Measurements from ENCODE around the gene SVBP. TPM values are rescaled to one million over a fixed set of nuclear protein-coding genes. Genes with fewer than 3 reads are reported as not detected.

The SVBP gene
- total RNA-seq (2022; extraction: Qiagen RNA extraction), result 12.3 to 16.3 TPM (median 15.3 TPM) in 5 replicates

GRCh38 chr1:42816585-42817439 lies at the start of gene SVBP, which contains the start of gene ERMAP:
Gene SVBP (minus strand): TSS chr1:42817397. CDS start chr1:42816544, 853 bp downstream.
Gene ERMAP (plus strand): TSS chr1:42817122. CDS start chr1:42830449, 13,327 bp downstream.

GRCh38 chr1:42846257-42847110 lies 29.3 kb upstream of the SVBP start, which contains the start of gene ZNF691:
Gene ZNF691 (plus strand): TSS chr1:42846613. CDS start chr1:42849659, 3,046 bp downstream.

GRCh38 chr1:42784946-42785693 lies 32.1 kb downstream of the SVBP start, which contains the start of gene TMEM269:
Gene TMEM269 (plus strand): TSS chr1:42784991. CDS start chr1:42789894, 4,903 bp downstream.

GRCh38 chr1:42766741-42767509 lies 50.3 kb downstream of the SVBP start, which contains the start of the genes C1orf50 and P3H1:
Gene C1orf50 (plus strand): TSS chr1:42767249. CDS start chr1:42767312, 63 bp downstream.
Gene P3H1 (minus strand): TSS chr1:42767028. CDS start chr1:42766971, 57 bp downstream.

Other genes starting within 250 kb of the SVBP start
- gene PPIH, start 159.0 kb downstream of the SVBP start, total RNA-seq (2022; extraction: Qiagen RNA extraction), result 58.8 to 67.3 TPM (median 65.3 TPM) in 5 replicates
- gene YBX1, start 135.0 kb downstream of the SVBP start, total RNA-seq (2022; extraction: Qiagen RNA extraction), result 709 to 776 TPM (median 732 TPM) in 5 replicates
- gene CLDN19, start 77.2 kb downstream of the SVBP start, total RNA-seq (2022; extraction: Qiagen RNA extraction), result not detected in 5 replicates
- 28.7 to 33.3 TPM (median 31.1 TPM) in 5 replicates for gene P3H1, start 50.4 kb downstream of the SVBP start, total RNA-seq (2022; extraction: Qiagen RNA extraction)
- 3.1 to 4.6 TPM (median 4.2 TPM) in 5 replicates for gene C1orf50, start 50.1 kb downstream of the SVBP start, total RNA-seq (2022; extraction: Qiagen RNA extraction)
- gene TMEM269, start 32.4 kb downstream of the SVBP start, total RNA-seq (2022; extraction: Qiagen RNA extraction), result 0.03 to 0.15 TPM (median 0.09 TPM) in 5 replicates
- gene ERMAP, start 275 bp downstream of the SVBP start, total RNA-seq (2022; extraction: Qiagen RNA extraction), result 3.2 to 5.1 TPM (median 3.6 TPM) in 5 replicates
- gene ZNF691, start 29.2 kb upstream of the SVBP start, total RNA-seq (2022; extraction: Qiagen RNA extraction), result 6.4 to 9.6 TPM (median 7.4 TPM) in 5 replicates
- gene SLC2A1, start 141.5 kb upstream of the SVBP start, total RNA-seq (2022; extraction: Qiagen RNA extraction), result 90.6 to 127 TPM (median 104 TPM) in 5 replicates

Data from A549 treated with Hydrocortisone at 1 μM for 4 hours (cell line).